Measurements from ENCODE around the gene ADGRA1. TPM values are rescaled to one million over a fixed set of nuclear protein-coding genes. Genes with fewer than 3 reads are reported as not detected.
"Not testable (repeated sequence)": the region's sequence is repeated elsewhere in the genome, so short reads cannot be mapped to it uniquely, and the experiment has no call there.

Gene ADGRA1
- polyA plus RNA-seq, 2 of the 4 experiments (the other 2 are of a cell fraction): not detected

- TF ChIP-seq USF2 (IDR thresholded peaks at IDR 0.05): no peak
- no peak for TF ChIP-seq CHD4 (IDR thresholded peaks at IDR 0.05; ENCODE audit: borderline replicate concordance)
- TF ChIP-seq ZSCAN20 (CRISPR knock-in tag; IDR thresholded peaks at IDR 0.05): no peak
- TF ChIP-seq NR3C1 (IDR thresholded peaks at IDR 0.05): no peak
- no peak for TF ChIP-seq JUN (IDR thresholded peaks at IDR 0.05)
- no peak for TF ChIP-seq ESRRA (IDR thresholded peaks at IDR 0.05; ENCODE audit: borderline replicate concordance, low read length)
- TF ChIP-seq TFCP2L1 (CRISPR knock-in tag; IDR thresholded peaks at IDR 0.05): no peak
- TF ChIP-seq NPAS2 (CRISPR knock-in tag; IDR thresholded peaks at IDR 0.05; ENCODE audit: borderline replicate concordance): no peak
- TF ChIP-seq FOSB (CRISPR knock-in tag; IDR thresholded peaks at IDR 0.05): no peak
- TF ChIP-seq ELK1 (IDR thresholded peaks at IDR 0.05; ENCODE audit: low read depth, low read length): no peak
- no peak for TF ChIP-seq REST (IDR thresholded peaks at IDR 0.05)
- TF ChIP-seq BCL3 (IDR thresholded peaks at IDR 0.05): no peak
- TF ChIP-seq CBX2 (IDR thresholded peaks at IDR 0.05; ENCODE audit: borderline replicate concordance, low read depth): no peak
- TF ChIP-seq SMC3 (IDR thresholded peaks at IDR 0.05): no peak
- TF ChIP-seq, protein P1, sequence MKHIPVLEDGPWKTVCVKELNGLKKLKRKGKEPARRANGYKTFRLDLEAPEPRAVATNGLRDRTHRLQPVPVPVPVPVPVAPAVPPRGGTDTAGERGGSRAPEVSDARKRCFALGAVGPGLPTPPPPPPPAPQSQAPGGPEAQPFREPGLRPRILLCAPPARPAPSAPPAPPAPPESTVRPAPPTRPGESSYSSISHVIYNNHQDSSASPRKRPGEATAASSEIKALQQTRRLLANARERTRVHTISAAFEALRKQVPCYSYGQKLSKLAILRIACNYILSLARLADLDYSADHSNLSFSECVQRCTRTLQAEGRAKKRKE (CRISPR knock-in tag; IDR thresholded peaks at IDR 0.05; ENCODE audit: low read depth): no peak
- TF ChIP-seq GATA3 (IDR thresholded peaks at IDR 0.05; ENCODE audit: borderline replicate concordance): no peak
- ATAC-seq: no peak
- Histone ChIP-seq H3K4me1 (0 out of 3 replicates have a peak, but pooled peaks cover 6% of the 10 kb centered on the region), H3K4me3 (no peak overlapping the region), H3K9me3 (peaks cover 16% of the 10 kb centered on the region; the same call in 2 of the 3 replicates), H3K4me2 (no peak overlapping the region), H3K27ac (no peak overlapping the region)
- DNase-seq (ENCODE audit: low read depth in 1 of 2, low spot score in 1 of 2): no peak
- ChIA-PET POLR2A (no interaction called here), CTCF (interaction anchor here (0.6 to 3.1 kb wide), 2 partner anchors 14 to 37 kb away, joined by 6 to 17 read pairs; no protein-coding TSS in a partner anchor)
- FAIRE-seq: no peak
- 43% methylated on average over 4 of the region's 6 CpGs for WGBS (ENCODE audit: missing lambda C conversion rate)
Measured at GRCh38 chr10:133110609-133111275, 23.0 kb downstream of the ADGRA1 start.

DNA sequence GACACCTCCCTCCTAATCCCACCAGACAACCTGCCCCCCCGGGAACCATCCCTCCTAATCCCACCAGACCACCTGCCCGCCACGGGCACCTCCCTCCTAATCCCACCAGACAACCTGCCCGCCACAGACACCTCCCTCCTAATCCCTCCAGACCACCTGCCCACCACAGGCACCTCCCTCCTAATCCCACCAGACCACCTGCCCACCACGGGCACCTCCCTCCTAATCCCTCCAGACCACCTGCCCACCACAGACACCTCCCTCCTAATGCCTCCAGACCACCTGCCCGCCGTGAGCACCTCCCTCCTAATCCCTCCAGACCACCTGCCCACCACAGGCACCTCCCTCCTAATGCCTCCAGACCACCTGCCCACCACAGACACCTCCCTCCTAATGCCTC is 23.9 kb downstream of the ADGRA1 start:
- FAIRE-seq; H3K4me2 ChIP-seq; H3K4me1 ChIP-seq; H3K4me3 ChIP-seq; ATAC-seq; CTCF ChIA-PET; POLR2A ChIA-PET; DNase-seq (ENCODE audit: low read depth in 1 of 2, low spot score in 1 of 2); H3K27ac ChIP-seq: not testable (repeated sequence)
- WGBS (ENCODE audit: missing lambda C conversion rate): 23% methylated on average over 2 of the region's 7 CpGs
- H3K9me3 ChIP-seq: peaks cover 14% of the 10 kb centered on the region; the same call in 2 of the 3 replicates
